MCF 10A (cell line): ENCODE results near the gene RFPL3. TPM values are rescaled to one million over a fixed set of nuclear protein-coding genes. Genes with fewer than 3 reads are reported as not detected.

Experiments used
- BruUV-seq: library from RNA; stranded (reverse); fragments of 400-500 nt; replicated peaks from 2 replicates; lab custom pipeline; 2021; lab: Mats Ljungman, UMichigan
- CTCF ChIA-PET: fragments of 300-600 bp; sonication (Branson Sonifier 250); formaldehyde crosslinking; extraction: SDS; loops from one replicate; lab custom pipeline; 2021; ENCODE audit warnings: antibody characterized with exemption, inconsistent platforms; lab: Yijun Ruan, JAX
- POLR2A ChIA-PET: fragments of 300-600, 350-650 bp; sonication (Branson Sonifier 250); formaldehyde crosslinking; extraction: SDS; loops from one replicate; lab custom pipeline; 2020; ENCODE audit warnings: antibody characterized with exemption, inconsistent platforms; lab: Yijun Ruan, JAX
- DNase-seq: peaks from one replicate; pipeline ENCODE4 v3.0.0-alpha.2; 2018; ENCODE audit not compliant: unreplicated experiment
- H3K27ac Mint-ChIP-seq: one replicate; pipeline ENCODE4 v1.8.0; 2022; ENCODE audit warnings: mild to moderate bottlenecking, low read depth, mixed read lengths; ENCODE audit not compliant: unreplicated experiment
- H3K27me3 Mint-ChIP-seq: one replicate; pipeline ENCODE4 v1.8.0; 2022; ENCODE audit warnings: mixed read lengths; ENCODE audit not compliant: insufficient read depth, unreplicated experiment
- H3K36me3 Mint-ChIP-seq: one replicate; pipeline ENCODE4 v1.8.0; 2022; ENCODE audit warnings: mild to moderate bottlenecking, moderate library complexity, mixed read lengths; ENCODE audit not compliant: insufficient read depth, unreplicated experiment
- H3K4me1 Mint-ChIP-seq: one replicate; pipeline ENCODE4 v1.8.0; 2022; ENCODE audit warnings: mixed read lengths; ENCODE audit not compliant: insufficient read depth, unreplicated experiment
- H3K4me3 Mint-ChIP-seq: one replicate; pipeline ENCODE4 v1.8.0; 2022; ENCODE audit warnings: mild to moderate bottlenecking, moderate library complexity, mixed read lengths; ENCODE audit not compliant: unreplicated experiment
- H3K9me3 Mint-ChIP-seq: one replicate; pipeline ENCODE4 v1.8.0; 2022; ENCODE audit warnings: mixed read lengths; ENCODE audit not compliant: unreplicated experiment
- intact Hi-C: fragments of 100-400 bp; cut with micrococcal nuclease; formaldehyde crosslinking; loops from 2 replicates; pipeline ENCODE4 v1.14.1; 2022
- total RNA-seq: library from RNA; stranded (reverse); gene quantifications from 2 replicates; pipeline ENCODE4 v1.2.3, GENCODE V29; 2022
- TF ChIP-seq, protein P1 (sequence below): fragments of 200-600 bp; IDR thresholded peaks from one replicate; pipeline ENCODE4 v1.8.0; 2022; ENCODE audit warnings: antibody characterized with exemption, mild to moderate bottlenecking; ENCODE audit not compliant: unreplicated experiment

RFPL3 gene
- total RNA-seq, 1 experiment from 2014 or later = not detected

GRCh38 chr22:32329202-32329645 lies 28.4 kb upstream of the RFPL3 start:
- H3K36me3 Mint-ChIP-seq = no peaks in the 10 kb centered on the region
- TF ChIP-seq, protein P1, sequence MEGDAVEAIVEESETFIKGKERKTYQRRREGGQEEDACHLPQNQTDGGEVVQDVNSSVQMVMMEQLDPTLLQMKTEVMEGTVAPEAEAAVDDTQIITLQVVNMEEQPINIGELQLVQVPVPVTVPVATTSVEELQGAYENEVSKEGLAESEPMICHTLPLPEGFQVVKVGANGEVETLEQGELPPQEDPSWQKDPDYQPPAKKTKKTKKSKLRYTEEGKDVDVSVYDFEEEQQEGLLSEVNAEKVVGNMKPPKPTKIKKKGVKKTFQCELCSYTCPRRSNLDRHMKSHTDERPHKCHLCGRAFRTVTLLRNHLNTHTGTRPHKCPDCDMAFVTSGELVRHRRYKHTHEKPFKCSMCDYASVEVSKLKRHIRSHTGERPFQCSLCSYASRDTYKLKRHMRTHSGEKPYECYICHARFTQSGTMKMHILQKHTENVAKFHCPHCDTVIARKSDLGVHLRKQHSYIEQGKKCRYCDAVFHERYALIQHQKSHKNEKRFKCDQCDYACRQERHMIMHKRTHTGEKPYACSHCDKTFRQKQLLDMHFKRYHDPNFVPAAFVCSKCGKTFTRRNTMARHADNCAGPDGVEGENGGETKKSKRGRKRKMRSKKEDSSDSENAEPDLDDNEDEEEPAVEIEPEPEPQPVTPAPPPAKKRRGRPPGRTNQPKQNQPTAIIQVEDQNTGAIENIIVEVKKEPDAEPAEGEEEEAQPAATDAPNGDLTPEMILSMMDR = no peak
- ChIA-PET CTCF (interaction anchor here (0.6 kb wide), 1 partner anchor 63 kb away, joined by 4 read pairs; no protein-coding TSS in a partner anchor), POLR2A (no interaction called here)
- no peak for DNase-seq
- H3K9me3 Mint-ChIP-seq = no peaks in the 10 kb centered on the region
- H3K27ac Mint-ChIP-seq = no peak overlapping the region
- no peaks in the 10 kb centered on the region for H3K4me1 Mint-ChIP-seq
- H3K4me3 Mint-ChIP-seq = no peak overlapping the region
- H3K27me3 Mint-ChIP-seq = peaks cover 19% of the 10 kb centered on the region
- BruUV-seq = no TSS peak
- intact Hi-C loops = no loop called here

DNA sequence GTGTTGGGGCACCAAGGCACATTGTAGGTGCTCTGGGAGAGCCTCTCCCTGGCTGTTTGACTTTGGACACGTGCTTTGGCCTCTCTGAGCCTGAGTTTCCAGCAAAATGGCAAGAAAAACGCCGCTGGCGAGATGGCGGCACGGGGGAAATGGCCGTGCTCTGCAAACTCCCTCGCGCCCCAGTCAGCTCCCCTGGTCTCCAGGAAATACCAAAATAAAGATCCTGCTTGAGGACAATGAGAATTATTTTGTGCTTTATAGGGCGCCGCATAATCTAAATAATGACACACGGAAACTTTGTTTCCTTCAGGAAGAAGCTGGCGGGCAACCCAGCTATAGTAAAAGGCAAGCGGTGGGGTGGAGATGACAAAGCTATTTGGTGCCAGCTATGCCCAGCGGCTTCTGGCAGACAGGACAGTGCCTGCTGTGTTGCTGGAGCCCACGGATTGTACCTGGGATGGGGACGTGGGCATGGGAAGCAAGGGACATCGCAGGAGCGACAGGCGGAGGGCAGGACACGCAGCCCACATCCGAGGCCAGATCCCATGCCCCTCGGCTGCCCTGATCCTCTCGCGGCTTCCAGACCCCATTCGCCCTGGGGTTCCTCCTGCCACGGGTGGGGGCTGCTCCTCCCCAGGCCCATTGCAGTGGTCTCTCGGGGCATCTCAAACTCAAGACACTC lies 26.3 kb upstream of the RFPL3 start:
- Mint-ChIP-seq H3K4me3 (no peak overlapping the region), H3K27ac (no peak overlapping the region), H3K27me3 (peaks cover 27% of the 10 kb centered on the region), H3K36me3 (no peaks in the 10 kb centered on the region), H3K9me3 (no peaks in the 10 kb centered on the region), H3K4me1 (no peaks in the 10 kb centered on the region)
- no peak for DNase-seq
- intact Hi-C loops = no loop called here
- BruUV-seq = no TSS peak
- TF ChIP-seq, protein P1 = no peak
- ChIA-PET POLR2A (no interaction called here), CTCF (no interaction called here)

DNA sequence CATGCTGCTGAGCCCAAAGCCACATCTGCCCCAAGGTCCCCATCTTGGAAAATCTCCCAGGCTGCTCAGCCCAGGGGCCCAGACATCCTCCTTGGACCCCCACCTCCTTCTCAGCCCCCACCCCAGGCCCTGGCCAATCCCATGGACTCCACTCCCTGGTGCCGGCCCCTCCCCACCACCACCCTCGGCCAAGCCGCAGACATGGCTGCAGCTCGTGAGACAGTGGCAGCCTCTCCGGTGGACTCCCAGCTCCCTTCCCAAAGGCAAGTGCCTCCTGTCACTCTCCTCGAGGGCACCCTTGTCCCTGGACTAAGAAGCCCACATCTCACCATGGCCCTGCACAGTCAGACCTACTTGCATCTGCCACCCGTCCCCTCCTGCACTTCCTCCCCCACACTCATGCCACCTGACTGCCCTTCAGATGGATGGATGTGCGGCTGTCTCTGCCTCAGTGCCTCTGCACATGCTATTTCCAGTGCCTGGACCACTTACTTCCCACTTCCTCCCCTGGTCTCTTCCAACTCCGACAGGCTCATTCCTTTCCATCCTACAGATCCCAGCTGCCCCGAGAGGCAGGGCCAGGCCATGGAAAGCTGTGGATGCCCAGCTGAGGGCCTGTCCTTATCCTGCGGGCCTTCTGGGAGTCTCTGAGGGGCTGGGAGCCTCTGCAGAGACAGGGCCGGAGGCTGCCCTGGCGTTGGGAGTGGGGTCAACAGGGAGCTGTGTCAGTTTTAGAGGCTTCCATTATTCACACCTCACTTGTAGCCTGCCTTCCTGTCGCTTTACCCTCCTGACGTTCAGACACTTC lies 25.5 kb upstream of the RFPL3 start:
- ChIA-PET CTCF (no interaction called here), POLR2A (no interaction called here)
- intact Hi-C loops = no loop called here
- TF ChIP-seq, protein P1 = no peak
- no peaks in the 10 kb centered on the region for H3K36me3 Mint-ChIP-seq
- H3K27ac Mint-ChIP-seq = no peak overlapping the region
- BruUV-seq = no TSS peak
- H3K4me1 Mint-ChIP-seq = no peaks in the 10 kb centered on the region
- H3K9me3 Mint-ChIP-seq = no peaks in the 10 kb centered on the region
- no peak for DNase-seq
- peaks cover 27% of the 10 kb centered on the region for H3K27me3 Mint-ChIP-seq
- H3K4me3 Mint-ChIP-seq = no peak overlapping the region

DNA sequence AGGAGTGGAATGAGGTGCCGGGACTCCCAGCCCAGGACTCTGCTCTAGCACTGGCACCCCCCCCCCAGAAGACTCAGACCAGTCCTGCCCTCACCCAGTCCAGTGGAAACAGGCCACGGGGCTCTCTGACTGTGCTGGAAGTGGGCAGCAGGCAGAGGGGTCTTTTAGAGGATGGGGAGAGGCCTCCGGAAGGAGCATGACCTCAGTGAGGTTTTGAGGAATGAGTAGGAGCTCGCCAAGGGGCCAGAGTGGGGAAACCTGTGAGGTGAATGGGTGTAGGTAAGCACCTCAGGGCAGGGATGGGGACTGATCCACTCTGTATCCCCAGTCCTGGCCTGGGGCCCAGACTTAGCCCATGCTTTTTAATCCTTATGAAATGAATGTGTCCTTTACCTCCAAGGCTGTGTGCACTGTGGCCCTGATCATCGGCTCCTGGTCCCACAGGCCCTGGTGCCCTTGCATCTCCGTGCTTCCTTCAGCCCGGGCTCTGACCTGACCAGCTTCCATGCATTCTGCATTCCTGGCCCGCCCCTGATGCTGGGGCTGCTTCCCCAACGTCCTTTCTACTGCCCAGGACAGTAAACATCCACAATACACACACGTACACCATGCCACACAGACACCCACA lies 24.4 kb upstream of the RFPL3 start:
- intact Hi-C loops = no loop called here

More for the DNA sequence above, 24.4 kb upstream of the RFPL3 start:
- POLR2A ChIA-PET = no interaction called here
- BruUV-seq = no TSS peak
- H3K27ac Mint-ChIP-seq = no peak overlapping the region
- H3K9me3 Mint-ChIP-seq = no peaks in the 10 kb centered on the region
- H3K27me3 Mint-ChIP-seq = peaks cover 27% of the 10 kb centered on the region
- TF ChIP-seq, protein P1 = no peak
- H3K36me3 Mint-ChIP-seq = no peaks in the 10 kb centered on the region
- no peak for DNase-seq
- CTCF ChIA-PET = interaction anchor here (1.0 kb wide), 1 partner anchor 22 kb away, joined by 3 read pairs; no protein-coding TSS in a partner anchor
- H3K4me3 Mint-ChIP-seq = no peak overlapping the region
- no peaks in the 10 kb centered on the region for H3K4me1 Mint-ChIP-seq
